Endodermal cell (in vitro differentiated cells): Measurements from ENCODE around the gene ADAMTS17. TPM values are rescaled to one million over a fixed set of nuclear protein-coding genes. Genes with fewer than 3 reads are reported as not detected.

Source experiments
- DNase-seq: peaks from one replicate; pipeline ENCODE4 v3.0.0-alpha.2; 2017
- H3K27ac ChIP-seq: 2 replicates; pipeline ENCODE4 v1.5.1; 2013; ENCODE audit warnings: mild to moderate bottlenecking, low read depth, low read length, moderate library complexity
- H3K27me3 ChIP-seq: 2 replicates; pipeline ENCODE4 v1.6.1; 2013; ENCODE audit warnings: mild to moderate bottlenecking, low read length, moderate library complexity; ENCODE audit not compliant: insufficient read depth, control insufficient read depth, poor library complexity, severe bottlenecking
- H3K36me3 ChIP-seq: 2 replicates; pipeline ENCODE4 v1.7.0; 2013; ENCODE audit warnings: mild to moderate bottlenecking, low read length, moderate library complexity; ENCODE audit not compliant: control insufficient read depth, insufficient read depth
- H3K4me1 ChIP-seq: one replicate; pipeline ENCODE4 v1.7.0; 2013; ENCODE audit warnings: low read length; ENCODE audit not compliant: control insufficient read depth, insufficient read depth
- H3K4me3 ChIP-seq: 2 replicates; pipeline ENCODE4 v1.5.1; 2013; ENCODE audit warnings: mild to moderate bottlenecking, low read length, moderate library complexity
- H3K9ac ChIP-seq: 2 replicates; pipeline ENCODE4 v1.6.1; 2013; ENCODE audit warnings: mild to moderate bottlenecking, low read length, moderate library complexity; ENCODE audit not compliant: poor library complexity, severe bottlenecking; ENCODE audit errors: extremely low read depth
- H3K9me3 ChIP-seq: 2 replicates; pipeline ENCODE4 v1.6.1; 2013; ENCODE audit warnings: mild to moderate bottlenecking, low read length, moderate library complexity; ENCODE audit not compliant: control insufficient read depth
- H3K27ac Mint-ChIP-seq: 2 replicates; pipeline ENCODE4 v1.8.0; 2020; ENCODE audit warnings: mixed read lengths
- H3K27me3 Mint-ChIP-seq: 2 replicates; pipeline ENCODE4 v1.8.0; 2021; ENCODE audit warnings: mild to moderate bottlenecking, mixed read lengths; ENCODE audit not compliant: insufficient read depth
- H3K36me3 Mint-ChIP-seq: 2 replicates; pipeline ENCODE4 v1.8.0; 2020; ENCODE audit warnings: low read depth, mixed read lengths
- H3K4me1 Mint-ChIP-seq: 2 replicates; pipeline ENCODE4 v1.8.0; 2020; ENCODE audit warnings: mixed read lengths
- H3K4me3 Mint-ChIP-seq: 2 replicates; pipeline ENCODE4 v1.8.0; 2020; ENCODE audit warnings: mild to moderate bottlenecking, moderate library complexity, mixed read lengths
- H3K9me3 Mint-ChIP-seq: 2 replicates; pipeline ENCODE4 v1.8.0; 2020; ENCODE audit warnings: mild to moderate bottlenecking, mixed read lengths
- CTCF ChIP-seq: fragments of 200-600 bp; sonication (generic); conservative IDR thresholded peaks from 2 replicates; pipeline ENCODE4 v1.5.0; 2021; ENCODE audit warnings: antibody characterized with exemption, mild to moderate bottlenecking
- WGBS, 2 experiments: methylation state at CpG; one replicate each; pipeline versions ENCODE4 v1.1.5 to v1.1.7; 2013; ENCODE audit warnings: missing lambda C conversion rate in 2 of 2, mixed read lengths in 1 of 2; ENCODE audit not compliant: insufficient coverage in 1 of 2, insufficient read length in 1 of 2; 5-methylcytosine and 5-hydroxymethylcytosine counted together
- total RNA-seq, 2 donors: library from RNA; stranded (reverse); fragmentation: NEBNext Ultra II Directional in 1 of 2; extraction: Animal tissue kit (Norgen Biotek cat#: 25700) in 1 of 2; gene quantifications; 2 replicates in 1 of 2; 3 replicates in 1 of 2; pipeline ENCODE4 v1.2.1, GENCODE V29; 2021

ADAMTS17 gene
- total RNA-seq, 2 donors from 2014 or later: 0.82 to 2.3 TPM

GRCh38 chr15:100196326-100197058 lies 145.3 kb downstream of the ADAMTS17 start:
- Mint-ChIP-seq H3K9me3 (no peaks in the 10 kb centered on the region), H3K4me3 (no peak overlapping the region), H3K4me1 (peaks cover 2% of the 10 kb centered on the region), H3K36me3 (no peaks in the 10 kb centered on the region), H3K27me3 (no peaks in the 10 kb centered on the region), H3K27ac (no peak overlapping the region)
- Histone ChIP-seq H3K27ac (no peak overlapping the region), H3K36me3 (no peaks in the 10 kb centered on the region), H3K4me1 (no peaks in the 10 kb centered on the region), H3K27me3 (no peaks in the 10 kb centered on the region), H3K9ac (no peak overlapping the region), H3K9me3 (no peaks in the 10 kb centered on the region), H3K4me3 (no peak overlapping the region)
- TF ChIP-seq CTCF: no peak
- WGBS, 2 experiments: 93 to 98% methylated on average over 12 to 14 of the region's 14 CpGs
- peak; percentile 38 for DNase-seq

GRCh38 chr15:100194996-100195395 lies 146.8 kb downstream of the ADAMTS17 start:
- WGBS, 2 experiments: 88 to 100% methylated on average over 5 to 10 of the region's 10 CpGs
- Histone ChIP-seq H3K36me3 (no peaks in the 10 kb centered on the region), H3K27me3 (no peaks in the 10 kb centered on the region), H3K9me3 (no peaks in the 10 kb centered on the region), H3K4me3 (no peak overlapping the region), H3K9ac (no peak overlapping the region), H3K27ac (peak overlapping the region; percentile 75), H3K4me1 (no peaks in the 10 kb centered on the region)
- no peaks in the 10 kb centered on the region for H3K36me3 Mint-ChIP-seq
- peaks cover 9% of the 10 kb centered on the region for H3K4me1 Mint-ChIP-seq
- H3K27ac Mint-ChIP-seq: no peak overlapping the region
- H3K27me3 Mint-ChIP-seq: no peaks in the 10 kb centered on the region
- peak; percentile 36 for DNase-seq
- H3K9me3 Mint-ChIP-seq: no peaks in the 10 kb centered on the region
- H3K4me3 Mint-ChIP-seq: no peak overlapping the region
- no peak for TF ChIP-seq CTCF

- no peak for TF ChIP-seq CTCF
- Histone ChIP-seq H3K9ac (no peak overlapping the region), H3K27me3 (no peaks in the 10 kb centered on the region), H3K4me1 (no peaks in the 10 kb centered on the region), H3K36me3 (no peaks in the 10 kb centered on the region), H3K9me3 (no peaks in the 10 kb centered on the region), H3K27ac (no peak overlapping the region), H3K4me3 (no peak overlapping the region)
- peak; percentile 34 for DNase-seq
- 94 to 98% methylated on average over 16 to 21 of the region's 21 CpGs for WGBS, 2 experiments
- Mint-ChIP-seq H3K9me3 (no peaks in the 10 kb centered on the region), H3K4me3 (no peak overlapping the region), H3K27ac (no peak overlapping the region), H3K36me3 (no peaks in the 10 kb centered on the region), H3K27me3 (no peaks in the 10 kb centered on the region), H3K4me1 (peaks cover 9% of the 10 kb centered on the region)
Measured at GRCh38 chr15:100193277-100193860, 148.4 kb downstream of the ADAMTS17 start.
